NT2/D1 (cell line): ENCODE data around the gene PRAC2.

Source experiments
- DNase-seq: peaks from one replicate; pipeline ENCODE4 v3.0.0-alpha.2; 2011; ENCODE audit warnings: low read depth, low spot score
- H3K27me3 ChIP-seq: 2 replicates; pipeline ENCODE4 v1.6.0; 2011; ENCODE audit warnings: mild to moderate bottlenecking; ENCODE audit not compliant: insufficient read length, insufficient read depth
- H3K36me3 ChIP-seq: 2 replicates; pipeline ENCODE4 v1.6.1; 2011; ENCODE audit warnings: mild to moderate bottlenecking, low read length, mixed read lengths; ENCODE audit not compliant: insufficient read depth, insufficient read length
- H3K4me1 ChIP-seq: 2 replicates; pipeline ENCODE4 v1.5.1; 2011; ENCODE audit not compliant: insufficient read depth, insufficient read length
- H3K4me3 ChIP-seq: 2 replicates; pipeline ENCODE4 v1.5.1; 2011; ENCODE audit warnings: low read depth; ENCODE audit not compliant: insufficient read length
- H3K9ac ChIP-seq: 2 replicates; pipeline ENCODE4 v1.6.0; 2011; ENCODE audit warnings: low read depth; ENCODE audit not compliant: insufficient read length
- H3K9me3 ChIP-seq: 2 replicates; pipeline ENCODE4 v1.5.1; 2011; ENCODE audit warnings: mild to moderate bottlenecking, low read length; ENCODE audit not compliant: insufficient read depth
- SUZ12 ChIP-seq: IDR thresholded peaks from 2 replicates; pipeline ENCODE4 v1.6.1; 2011; ENCODE audit not compliant: insufficient read length, insufficient read depth; ENCODE audit errors: extremely low read depth
- YY1 ChIP-seq: IDR thresholded peaks from 2 replicates; pipeline ENCODE4 v1.6.1; 2011; ENCODE audit not compliant: insufficient read length, insufficient read depth
- ZNF274 ChIP-seq: IDR thresholded peaks from 2 replicates; pipeline ENCODE4 v1.6.1; 2011; ENCODE audit warnings: mild to moderate bottlenecking, low read depth, low read length

PRAC2 gene

DNA sequence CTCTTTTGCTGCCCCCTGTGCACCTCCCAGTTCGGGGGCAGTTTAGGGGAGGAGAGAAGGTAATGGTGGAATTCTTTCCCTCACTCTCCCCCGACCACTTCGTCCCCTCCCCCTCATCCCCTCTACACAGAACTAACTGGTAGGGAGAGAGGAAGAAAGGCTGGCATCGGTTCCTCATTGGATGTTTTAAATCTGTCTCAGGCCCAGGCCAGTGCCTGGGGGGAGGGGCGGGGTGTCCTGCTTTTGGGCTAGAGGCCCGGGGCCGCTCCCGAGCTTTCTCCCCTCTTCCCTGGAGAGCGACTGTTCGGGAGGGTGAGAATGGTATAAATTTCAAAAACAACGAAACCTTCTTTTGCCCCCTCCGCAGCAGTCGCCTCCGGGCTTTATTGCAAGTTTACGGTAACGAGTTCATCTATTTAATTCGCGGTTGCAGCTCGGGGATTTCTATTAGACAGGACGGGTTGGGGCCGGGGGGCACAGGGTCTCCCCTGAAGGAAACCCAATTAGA is at the start of gene PRAC2:
TSS of gene PRAC2 (plus strand) at position 271 of the 508 bp plus-strand sequence. CDS start 1,226 bp downstream, outside the sequence.
- Histone ChIP-seq H3K36me3 (no peaks in the 10 kb centered on the region), H3K9ac (peak within 1 kb of the TSS; percentile 13), H3K4me3 (peak within 1 kb of the TSS; percentile 12), H3K9me3 (no peaks in the 10 kb centered on the region), H3K27me3 (peaks cover 100% of the 10 kb centered on the region), H3K4me1 (peaks cover 20% of the 10 kb centered on the region)
- peak; percentile 3 for TF ChIP-seq SUZ12
- no peak for TF ChIP-seq ZNF274
- DNase-seq: no peak

DNA sequence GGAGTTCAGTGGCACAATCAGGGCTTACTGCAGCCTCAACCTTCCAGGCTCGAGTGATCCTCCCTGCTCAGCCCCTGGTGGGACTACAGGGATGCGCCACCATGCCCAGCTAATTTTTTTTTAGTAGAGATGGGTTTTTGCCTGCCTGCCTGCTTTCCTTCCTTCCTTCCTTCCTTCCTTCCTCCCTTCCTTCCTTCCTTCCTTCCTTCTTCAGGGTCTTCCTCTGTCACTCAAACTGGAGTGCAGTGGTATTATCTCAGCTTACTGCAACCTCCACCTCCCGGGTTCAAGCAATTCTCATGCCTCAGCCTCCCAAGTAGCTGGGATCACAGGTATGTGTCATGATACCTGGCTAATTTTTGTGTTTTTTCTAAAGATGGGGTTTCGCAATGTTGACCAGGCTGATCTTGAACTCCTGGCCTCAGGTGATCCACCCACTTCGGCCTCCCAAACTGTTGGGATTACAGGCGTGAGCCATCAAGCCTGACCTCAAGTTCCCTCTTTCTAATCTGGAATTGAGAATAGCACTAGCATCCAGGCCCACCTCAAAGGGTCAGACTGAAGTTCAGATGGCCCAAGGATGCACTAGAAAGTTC is 45.9 kb upstream of the PRAC2 start:
- Histone ChIP-seq H3K4me1 (no peaks in the 10 kb centered on the region), H3K9me3 (no peaks in the 10 kb centered on the region), H3K9ac (no peak overlapping the region), H3K36me3 (no peaks in the 10 kb centered on the region), H3K4me3 (no peak overlapping the region), H3K27me3 (peaks cover 24% of the 10 kb centered on the region)
- TF ChIP-seq YY1: no peak
- TF ChIP-seq ZNF274: no peak
- TF ChIP-seq SUZ12: no peak
- DNase-seq: no peak

- Histone ChIP-seq H3K9me3 (no peaks in the 10 kb centered on the region), H3K4me3 (peak overlapping the region; percentile 51), H3K9ac (peak overlapping the region; percentile 79), H3K4me1 (no peaks in the 10 kb centered on the region), H3K36me3 (no peaks in the 10 kb centered on the region), H3K27me3 (peaks cover 24% of the 10 kb centered on the region)
- peak; percentile 48 for DNase-seq
- TF ChIP-seq YY1: no peak
- no peak for TF ChIP-seq SUZ12
- TF ChIP-seq ZNF274: no peak
Observed at GRCh38 chr17:48678141-48678971, 44.6 kb upstream of the PRAC2 start.

DNA sequence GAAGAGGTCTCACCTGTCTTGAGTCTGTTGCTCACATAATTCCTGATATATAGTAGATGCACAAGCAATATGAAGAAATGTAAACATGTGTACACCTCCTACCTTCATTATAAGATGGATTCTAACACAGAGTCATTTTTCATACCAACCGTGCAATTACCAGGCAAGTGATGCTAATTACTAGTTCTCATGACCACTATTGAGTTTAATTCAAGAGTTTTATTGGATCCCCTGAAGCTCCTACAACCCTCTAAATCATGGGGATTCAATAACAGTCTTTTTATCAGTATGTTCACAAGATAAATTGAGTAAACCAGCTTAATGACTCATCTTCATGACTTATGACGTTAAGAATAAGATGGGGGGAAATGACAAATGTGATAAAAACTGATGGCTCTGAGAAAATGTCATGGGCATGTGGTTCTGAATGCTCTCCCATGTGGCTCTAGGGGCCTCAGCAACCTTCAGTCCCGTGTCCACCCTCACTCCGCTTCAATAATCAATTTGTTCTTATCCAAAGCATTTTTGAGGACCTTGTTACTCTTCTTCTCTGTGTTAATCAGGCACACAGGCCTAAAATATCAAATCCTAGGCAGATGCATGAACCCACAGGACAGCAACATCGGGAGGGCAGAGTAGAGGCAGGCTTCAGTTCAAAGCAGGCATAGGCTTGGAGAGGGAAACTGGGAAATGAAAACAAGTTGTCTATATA is 43.4 kb upstream of the PRAC2 start:
- H3K9me3 ChIP-seq: no peaks in the 10 kb centered on the region
- H3K4me3 ChIP-seq: no peak overlapping the region
- H3K36me3 ChIP-seq: no peaks in the 10 kb centered on the region
- H3K9ac ChIP-seq: no peak overlapping the region
- DNase-seq: no peak
- TF ChIP-seq SUZ12 (no peak), YY1 (no peak), ZNF274 (no peak)
- peaks cover 24% of the 10 kb centered on the region for H3K27me3 ChIP-seq
- H3K4me1 ChIP-seq: no peaks in the 10 kb centered on the region

DNA sequence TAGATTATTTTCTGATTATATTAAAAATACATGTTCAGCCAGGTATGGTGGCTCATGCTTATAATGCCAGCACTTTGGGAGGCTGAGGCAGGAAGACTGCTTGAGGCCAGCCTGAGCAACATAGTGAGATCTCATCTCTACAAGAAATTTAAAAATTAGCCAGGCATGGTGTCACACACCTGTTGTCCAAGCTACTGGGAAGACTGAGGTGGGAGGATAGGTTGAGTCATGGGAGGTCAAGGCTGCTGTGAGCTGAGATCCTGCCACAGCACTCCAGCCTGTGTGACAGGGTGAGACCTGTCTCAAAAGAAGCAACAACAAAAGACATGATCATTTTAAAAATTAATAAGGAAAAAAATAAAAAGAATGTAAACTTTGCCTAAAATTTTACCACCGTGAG is 41.4 kb upstream of the PRAC2 start:
- DNase-seq: no peak
- H3K4me1 ChIP-seq: no peaks in the 10 kb centered on the region
- TF ChIP-seq ZNF274 (no peak), YY1 (no peak), SUZ12 (no peak)
- H3K36me3 ChIP-seq: no peaks in the 10 kb centered on the region
- H3K9ac ChIP-seq: no peak overlapping the region
- H3K4me3 ChIP-seq: no peak overlapping the region
- no peaks in the 10 kb centered on the region for H3K9me3 ChIP-seq
- H3K27me3 ChIP-seq: peaks cover 20% of the 10 kb centered on the region

GRCh38 chr17:48690655-48691054 is 32.3 kb upstream of the PRAC2 start:
- DNase-seq: no peak

DNA sequence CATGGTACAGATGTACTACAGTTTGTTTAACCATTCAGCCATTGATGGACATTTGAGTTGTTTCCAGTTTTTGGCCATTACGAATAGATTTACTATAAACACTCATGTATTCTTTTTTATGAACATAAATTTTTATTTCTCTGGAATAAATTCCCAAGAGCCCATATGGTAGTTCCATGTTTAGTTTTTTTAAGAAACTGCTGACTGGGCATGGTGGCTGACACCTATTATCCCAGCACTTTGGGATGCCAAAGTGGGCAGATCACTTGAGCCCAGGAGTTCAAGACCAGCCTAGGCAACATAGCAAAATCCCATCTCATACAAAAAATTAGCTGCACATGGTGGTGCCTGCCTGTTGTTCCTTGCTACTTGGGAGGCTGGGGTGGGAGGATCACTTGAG is 30.9 kb upstream of the PRAC2 start:
- DNase-seq: no peak
- 0 out of 2 replicates have a peak, but pooled peaks cover 4% of the 10 kb centered on the region for H3K9me3 ChIP-seq
- H3K36me3 ChIP-seq: no peaks in the 10 kb centered on the region
- no peaks in the 10 kb centered on the region for H3K4me1 ChIP-seq
- no peak for TF ChIP-seq YY1
- no peak for TF ChIP-seq ZNF274
- no peaks in the 10 kb centered on the region for H3K27me3 ChIP-seq
- no peak overlapping the region for H3K9ac ChIP-seq
- H3K4me3 ChIP-seq: no peak overlapping the region

More at GRCh38 chr17:48690655-48691054, 32.3 kb upstream of the PRAC2 start:
- H3K4me1 ChIP-seq: no peaks in the 10 kb centered on the region
- no peaks in the 10 kb centered on the region for H3K27me3 ChIP-seq
- no peaks in the 10 kb centered on the region for H3K36me3 ChIP-seq
- 0 out of 2 replicates have a peak, but pooled peaks cover 4% of the 10 kb centered on the region for H3K9me3 ChIP-seq
- no peak overlapping the region for H3K4me3 ChIP-seq
- H3K9ac ChIP-seq: no peak overlapping the region
- TF ChIP-seq ZNF274: no peak
- TF ChIP-seq SUZ12: no peak
- no peak for TF ChIP-seq YY1
